ENCODE measurements around the gene PCDHB4.
"Not testable (repeated sequence)": the region's sequence is repeated elsewhere in the genome, so short reads cannot be mapped to it uniquely, and the experiment has no call there.

The PCDHB4 gene

GRCh38 chr5:141121563-141121962 lies at the start of gene PCDHB4:
Gene PCDHB4 (plus strand): TSS chr5:141121818. CDS start chr5:141121999, 181 bp downstream.
- DNase-seq (ENCODE audit: low read depth) = no peak

GRCh38 chr5:141077826-141078225 lies 43.8 kb upstream of the PCDHB4 start:
- no peak for DNase-seq (ENCODE audit: low read depth)

GRCh38 chr5:141082228-141082627 lies 39.4 kb upstream of the PCDHB4 start:
- DNase-seq (ENCODE audit: low read depth) = no peak

GRCh38 chr5:141084487-141084989 lies 37.1 kb upstream of the PCDHB4 start:
- DNase-seq (ENCODE audit: low read depth) = peak; percentile 6

- peak; percentile 8 for DNase-seq (ENCODE audit: low read depth)
These were observed 26.9 kb upstream of the PCDHB4 start, which contains the start of gene PCDHB2 for GRCh38 chr5:141094481-141095262. Gene PCDHB2 (plus strand): TSS chr5:141094615. CDS start chr5:141094791, 176 bp downstream.

- DNase-seq (ENCODE audit: low read depth) = no peak
These were observed 26.4 kb upstream of the PCDHB4 start for GRCh38 chr5:141095263-141095641.

- DNase-seq (ENCODE audit: low read depth) = not testable (repeated sequence)
These were observed 25.4 kb upstream of the PCDHB4 start for GRCh38 chr5:141096181-141096580.

- not testable (repeated sequence) for DNase-seq (ENCODE audit: low read depth)
These were observed 25.0 kb upstream of the PCDHB4 start for GRCh38 chr5:141096586-141096985.

GRCh38 chr5:141100243-141100805 lies 21.3 kb upstream of the PCDHB4 start, which contains the start of gene PCDHB3:
Gene PCDHB3 (plus strand): TSS chr5:141100473. CDS start chr5:141100650, 177 bp downstream.
- no peak for DNase-seq (ENCODE audit: low read depth)

- no peak for DNase-seq (ENCODE audit: low read depth)
These were observed 20.6 kb upstream of the PCDHB4 start for GRCh38 chr5:141101059-141101458.

GRCh38 chr5:141102070-141102469 lies 19.5 kb upstream of the PCDHB4 start:
- DNase-seq (ENCODE audit: low read depth) = not testable (repeated sequence)

GRCh38 chr5:141102471-141102870 lies 19.1 kb upstream of the PCDHB4 start:
- DNase-seq (ENCODE audit: low read depth) = not testable (repeated sequence)

- DNase-seq (ENCODE audit: low read depth) = no peak
These were observed 16.3 kb upstream of the PCDHB4 start for GRCh38 chr5:141105350-141105749.

GRCh38 chr5:141119250-141119649 lies 2.4 kb upstream of the PCDHB4 start:
- no peak for DNase-seq (ENCODE audit: low read depth)

GRCh38 chr5:141121985-141122384 lies 367 bp downstream of the PCDHB4 start:
- DNase-seq (ENCODE audit: low read depth) = no peak

GRCh38 chr5:141123396-141124135 lies 1.9 kb downstream of the PCDHB4 start:
- not testable (repeated sequence) for DNase-seq (ENCODE audit: low read depth)

- DNase-seq (ENCODE audit: low read depth) = no peak
These were observed 5.7 kb downstream of the PCDHB4 start for GRCh38 chr5:141127305-141127704.

- DNase-seq (ENCODE audit: low read depth) = no peak
These were observed 13.6 kb downstream of the PCDHB4 start, which contains the start of gene PCDHB5 for GRCh38 chr5:141135030-141135717. Gene PCDHB5 (plus strand): TSS chr5:141135206. CDS start chr5:141135435, 229 bp downstream.

GRCh38 chr5:141135718-141136266 lies 14.2 kb downstream of the PCDHB4 start:
- DNase-seq (ENCODE audit: low read depth) = no peak

- not testable (repeated sequence) for DNase-seq (ENCODE audit: low read depth)
These were observed 15.7 kb downstream of the PCDHB4 start for GRCh38 chr5:141137346-141137745.

- no peak for DNase-seq (ENCODE audit: low read depth)
These were observed 28.2 kb downstream of the PCDHB4 start, which contains the start of gene PCDHB6 for GRCh38 chr5:141149812-141150211. Gene PCDHB6 (plus strand): TSS chr5:141150057. CDS start chr5:141150258, 201 bp downstream.

Measured in GM04504 (cell line).